HG02943 (cell line): ENCODE results near the gene LCAT.

Experiments used
- ATAC-seq: cut with Tn5 transposase; IDR thresholded peaks from one replicate; pipeline ENCODE4 v1.9.1; 2021; ENCODE audit warnings: mild to moderate bottlenecking, low read depth, moderate library complexity; ENCODE audit not compliant: unreplicated experiment

LCAT gene

GRCh38 chr16:67969254-67970039, 25.5 kb upstream of the LCAT start:
- ATAC-seq = peak; percentile 7

DNA sequence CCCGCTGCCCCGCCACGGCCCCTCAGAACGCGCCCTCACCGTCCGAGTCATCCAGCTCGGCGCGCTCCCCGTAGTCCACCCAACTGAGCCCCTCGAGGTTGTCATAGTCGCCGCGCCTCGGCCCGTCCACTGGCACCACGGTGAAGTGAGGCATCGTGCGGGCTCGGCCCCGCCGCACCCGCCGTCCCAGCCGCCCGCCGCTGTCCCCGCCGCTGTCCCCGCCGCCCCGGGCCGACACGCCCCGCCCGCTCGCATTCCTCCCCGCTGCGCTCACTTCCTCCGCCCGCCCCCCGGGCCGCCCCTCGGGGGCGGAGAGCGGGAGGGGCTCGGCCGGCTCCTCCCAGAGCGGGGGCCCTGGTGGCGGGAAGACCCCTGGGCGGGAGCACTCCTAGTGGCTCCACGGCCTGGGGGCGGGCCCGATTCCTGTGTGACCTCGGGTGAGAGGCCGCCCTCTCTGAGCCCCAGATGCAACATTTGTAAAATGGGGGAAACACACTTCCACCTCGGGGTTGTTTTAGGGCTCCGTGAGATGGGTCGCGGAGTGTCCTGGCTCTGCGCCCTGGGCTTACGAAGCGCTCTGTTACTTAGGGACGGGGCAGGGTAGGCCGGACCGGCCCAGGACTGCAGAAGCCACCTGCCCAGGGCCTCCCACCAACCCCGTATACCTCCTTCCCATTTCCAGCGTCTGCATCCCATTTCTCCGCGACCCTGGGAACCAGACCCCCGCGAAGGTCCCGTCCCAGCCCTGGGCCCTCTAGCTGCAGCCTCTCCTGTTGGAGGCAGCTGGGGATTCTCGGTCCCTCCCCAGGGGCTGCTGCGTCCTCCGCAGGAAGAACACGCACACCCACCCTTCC, 24.7 kb upstream of the LCAT start, which contains the start of gene SLC12A4:
TSS of gene SLC12A4 (minus strand) at position 238 of the 854 bp plus-strand sequence. CDS start at position 154, 84 bp downstream.
- ATAC-seq = peak; percentile 42

- ATAC-seq = peak; percentile 13
Observed at GRCh38 chr16:67967958-67968399, 24.1 kb upstream of the LCAT start.

- peak; percentile 2 for ATAC-seq
Observed at GRCh38 chr16:67967183-67967957, 23.4 kb upstream of the LCAT start.

- ATAC-seq = no peak
Observed at GRCh38 chr16:67966549-67967182, 22.7 kb upstream of the LCAT start.

DNA sequence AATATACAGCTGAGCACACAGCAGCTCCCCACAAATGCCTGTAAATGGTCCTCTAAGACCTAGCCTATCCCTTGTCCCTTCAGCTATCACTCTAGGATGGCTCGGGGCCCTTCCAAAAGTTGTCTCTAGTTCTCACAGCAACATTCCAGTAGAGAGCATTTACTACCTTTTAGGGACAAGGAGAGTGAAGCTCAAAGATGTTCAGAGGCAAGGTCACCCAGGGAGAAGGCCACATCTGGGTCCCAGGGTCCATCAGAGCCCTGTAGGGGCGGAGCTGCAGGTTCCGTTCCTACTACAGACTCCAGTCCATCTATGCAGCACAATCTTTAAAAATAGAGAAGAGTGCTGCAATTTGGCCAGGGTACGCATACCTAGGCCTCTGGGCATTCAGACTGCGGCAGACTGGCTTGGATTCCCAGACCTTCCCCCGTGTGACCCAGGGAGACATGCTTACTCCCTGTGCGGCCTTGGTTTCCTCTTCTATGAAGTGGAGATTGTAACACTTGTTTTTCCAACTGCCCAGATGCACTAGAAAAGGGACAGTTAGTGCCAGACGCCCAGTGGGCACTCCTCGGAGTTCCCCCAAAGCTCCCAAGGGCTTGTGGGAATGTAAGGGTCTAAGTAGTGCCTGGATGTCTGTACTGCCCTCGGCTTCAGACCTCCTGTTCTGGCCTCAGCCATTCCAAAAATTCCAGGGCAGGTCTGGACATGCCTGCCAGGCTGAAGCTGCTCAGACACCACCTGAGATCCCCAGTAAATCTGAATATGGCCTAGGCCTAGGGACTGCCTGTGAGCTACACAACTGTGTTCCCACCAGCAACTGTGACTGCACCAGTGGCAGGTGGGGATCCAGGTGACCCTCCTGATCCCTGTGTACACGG, 22.0 kb upstream of the LCAT start:
- no peak for ATAC-seq

DNA sequence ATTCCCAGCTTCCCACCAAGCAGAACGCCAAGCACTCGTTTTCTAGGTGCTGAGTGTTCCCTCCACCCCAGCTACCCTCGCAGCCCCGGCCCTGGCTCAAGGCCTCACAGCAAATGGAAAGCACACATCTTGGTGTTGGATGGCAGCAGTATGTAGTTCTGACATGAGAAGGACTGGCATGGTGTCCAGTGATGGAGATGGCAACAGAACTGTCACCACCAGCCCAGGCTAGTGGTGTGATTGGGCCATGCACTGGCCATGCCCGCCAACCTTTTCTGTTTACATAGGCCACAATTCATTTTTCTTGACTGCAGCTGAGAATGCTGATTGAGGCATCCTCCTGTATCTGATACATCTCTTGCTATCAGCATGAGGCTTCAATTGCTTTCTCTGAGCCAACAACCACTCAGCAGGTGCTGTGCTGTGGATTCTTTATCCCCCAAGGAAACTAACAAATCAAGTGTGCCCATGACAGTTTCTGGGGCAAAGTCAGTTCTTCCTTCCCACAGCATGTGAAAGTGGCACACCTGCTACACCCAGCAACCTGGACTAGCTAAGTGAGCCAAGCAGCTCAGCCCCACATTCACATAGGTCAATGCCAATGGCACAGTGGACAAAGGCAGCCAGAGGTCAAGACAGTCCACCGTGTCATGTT, 20.7 kb upstream of the LCAT start:
- ATAC-seq = no peak

GRCh38 chr16:67963662-67964321, 19.9 kb upstream of the LCAT start:
- ATAC-seq = no peak

DNA sequence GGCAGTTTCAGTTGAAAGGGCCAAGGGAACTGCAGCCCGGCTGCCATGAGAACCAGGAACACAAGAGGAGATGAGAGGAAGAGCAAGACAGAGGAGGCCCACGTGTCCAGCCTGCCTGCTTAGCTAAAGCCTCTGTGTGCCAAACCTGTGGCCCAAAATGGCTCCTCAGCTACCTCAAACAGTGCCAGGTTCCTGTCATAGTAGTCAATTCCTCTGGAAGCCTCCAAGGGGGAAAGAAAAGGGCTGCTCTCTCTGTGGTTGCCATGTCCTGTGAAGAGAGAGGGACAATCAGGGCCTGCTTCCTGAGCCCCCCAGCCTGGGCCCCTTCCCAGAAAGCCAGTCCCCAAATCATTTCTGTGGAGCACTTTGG, 19.4 kb upstream of the LCAT start:
- ATAC-seq = no peak

DNA sequence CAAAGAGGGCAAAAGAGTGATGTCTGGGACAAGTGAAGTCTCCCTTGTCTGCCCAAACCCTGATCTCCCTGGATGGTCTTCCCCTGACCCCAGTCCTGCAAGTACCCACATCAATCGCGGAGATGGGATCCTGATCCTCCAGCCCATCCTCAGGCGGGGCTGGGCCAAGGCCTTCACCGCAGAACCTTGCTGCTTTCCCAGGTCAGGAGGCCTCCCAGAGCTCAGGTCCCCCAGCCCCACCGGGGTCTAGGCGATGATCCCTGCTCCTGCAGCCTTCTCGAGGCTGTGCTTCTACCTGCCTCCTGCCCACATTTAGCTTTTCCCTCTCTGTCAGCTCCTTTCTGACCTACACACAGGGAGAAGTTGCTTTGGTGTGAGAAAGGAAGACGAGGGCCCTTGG, 18.2 kb upstream of the LCAT start:
- no peak for ATAC-seq

GRCh38 chr16:67961551-67961957, 17.6 kb upstream of the LCAT start:
- ATAC-seq = no peak

DNA sequence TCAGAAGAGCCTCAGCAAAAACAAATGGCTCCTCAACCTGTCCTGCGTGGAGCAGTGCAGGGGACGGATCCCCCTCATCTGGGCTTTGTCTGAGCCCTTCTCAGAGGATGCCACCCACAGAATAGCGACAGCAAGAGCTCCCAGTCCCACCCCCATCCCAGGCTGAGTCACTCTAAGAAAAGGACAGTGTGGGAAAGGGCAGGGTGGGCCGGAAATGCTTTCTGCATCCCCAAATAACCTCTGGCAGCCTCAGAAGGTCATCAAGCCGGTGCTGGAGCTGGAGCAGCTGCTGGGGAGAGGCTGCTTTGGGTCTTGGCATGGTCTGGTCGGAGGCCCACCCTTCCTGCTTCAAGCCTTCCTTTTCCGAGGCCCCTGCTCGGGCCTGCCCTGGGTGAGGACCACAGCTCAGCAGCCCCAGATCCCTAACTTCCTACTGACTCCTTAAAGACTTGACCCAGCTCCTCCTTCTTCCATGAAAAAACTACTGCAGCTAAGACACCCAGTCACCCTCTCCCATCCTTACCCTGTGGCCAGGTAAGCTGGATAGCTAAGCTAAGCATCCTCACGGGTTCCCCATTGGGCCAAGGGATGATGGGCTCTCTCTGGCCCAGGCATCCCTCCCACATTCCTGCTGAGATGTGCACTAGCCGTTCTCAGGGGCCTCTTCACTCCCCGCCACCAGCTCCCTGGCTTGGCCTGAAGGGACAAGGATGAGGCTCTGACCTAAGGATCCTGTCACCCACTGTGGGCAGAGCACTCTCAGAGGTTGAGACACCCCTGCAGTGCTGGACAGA, 15.8 kb upstream of the LCAT start:
- no peak for ATAC-seq

DNA sequence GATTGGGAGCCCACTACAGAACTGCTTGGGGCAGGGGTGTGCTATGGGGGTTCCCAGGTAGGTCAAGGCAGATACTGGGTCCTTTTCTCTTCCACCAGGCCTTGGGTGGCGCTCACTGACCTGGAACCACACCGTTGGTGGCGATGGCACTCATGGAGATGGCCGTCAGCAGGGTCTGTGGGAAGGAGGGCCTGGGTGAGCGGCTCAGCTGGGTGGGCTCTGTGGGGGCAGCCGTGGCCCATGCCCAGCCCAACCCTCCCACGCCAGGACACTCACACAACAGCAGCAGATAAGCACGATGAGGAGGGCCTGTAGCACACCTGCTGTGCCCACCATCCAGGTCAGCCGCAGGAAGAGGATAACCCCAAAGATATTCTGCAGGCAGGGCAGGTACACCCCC, 13.7 kb upstream of the LCAT start:
- no peak for ATAC-seq

DNA sequence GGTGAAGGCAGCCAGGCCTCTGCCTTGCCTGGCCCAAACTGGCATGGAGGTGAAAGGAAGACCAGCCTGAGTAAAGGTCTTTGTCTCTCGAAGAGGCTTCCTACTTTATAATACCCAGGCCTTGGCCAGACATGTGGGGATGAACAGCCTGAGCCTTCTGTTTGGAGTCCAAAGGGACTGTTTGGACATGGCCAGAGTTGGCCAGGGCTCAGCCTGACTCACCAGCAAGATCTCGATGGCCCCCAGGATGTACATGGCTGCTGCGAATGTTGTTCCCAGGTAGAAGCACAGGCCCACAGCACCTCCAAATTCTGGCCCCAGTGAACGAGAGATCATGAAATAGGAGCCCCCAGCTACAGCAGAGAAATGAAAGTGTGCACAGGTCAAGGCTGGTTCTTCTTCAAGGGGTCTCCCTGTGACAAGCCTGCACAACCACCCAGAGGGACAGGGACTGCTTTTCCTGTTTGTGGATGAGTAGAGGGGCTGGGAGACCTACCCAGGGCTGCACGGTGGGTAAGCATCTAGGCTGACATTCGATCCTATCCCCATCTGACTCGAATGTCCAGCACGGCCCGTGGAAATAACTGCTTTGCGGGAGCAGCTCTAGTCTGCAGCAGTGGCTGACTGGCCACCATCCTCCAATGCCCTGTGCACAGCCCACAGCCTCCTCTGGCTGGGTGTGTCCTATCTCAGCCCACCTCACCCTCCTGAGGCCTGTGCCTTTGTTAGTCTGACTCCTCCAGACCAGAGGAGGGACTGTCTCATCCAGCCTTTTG, 10.7 kb upstream of the LCAT start:
- no peak for ATAC-seq

GRCh38 chr16:67953641-67954375, 9.9 kb upstream of the LCAT start:
- no peak for ATAC-seq

GRCh38 chr16:67951485-67951884, 7.6 kb upstream of the LCAT start:
- ATAC-seq = no peak
